SKM-1 (cell line): ENCODE measurements around the gene RPTOR.

Experiments
- DNase-seq: peaks from one replicate; lab custom pipeline; 2025; ENCODE audit not compliant: unreplicated experiment; lab: John Stamatoyannopoulos, UW

Gene RPTOR

GRCh38 chr17:80963812-80964543 lies 419.3 kb downstream of the RPTOR start:
- no peak for DNase-seq

- no peak for DNase-seq
Observed at GRCh38 chr17:80964544-80964856, 419.9 kb downstream of the RPTOR start.

GRCh38 chr17:80964859-80965580 lies 420.4 kb downstream of the RPTOR start:
- no peak for DNase-seq

GRCh38 chr17:80965606-80966005 lies 421.0 kb downstream of the RPTOR start:
- DNase-seq, result no peak

DNA sequence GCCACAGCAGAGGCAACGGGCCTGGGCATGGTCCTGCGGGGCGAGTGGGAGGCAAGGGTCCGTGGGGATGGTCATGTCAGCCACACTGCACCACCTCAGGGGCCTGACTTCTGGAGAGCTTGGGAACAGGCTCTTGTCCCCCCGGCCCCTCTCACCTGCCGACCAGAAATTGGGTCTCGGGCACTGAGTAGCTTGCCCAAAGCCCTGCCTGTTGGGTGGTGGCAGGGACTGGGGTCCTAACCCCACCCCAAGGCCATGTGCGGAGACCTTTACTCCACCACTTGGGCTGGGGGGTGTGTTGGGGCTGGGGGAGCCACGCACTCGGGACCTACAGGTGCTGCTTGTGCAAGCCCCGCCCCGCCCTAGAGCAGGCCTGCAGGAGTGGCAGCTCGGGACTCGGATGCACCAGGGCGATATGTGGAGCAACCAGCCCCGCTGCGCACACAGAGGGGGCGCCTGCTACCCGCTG lies 422.8 kb downstream of the RPTOR start:
- DNase-seq, result no peak

DNA sequence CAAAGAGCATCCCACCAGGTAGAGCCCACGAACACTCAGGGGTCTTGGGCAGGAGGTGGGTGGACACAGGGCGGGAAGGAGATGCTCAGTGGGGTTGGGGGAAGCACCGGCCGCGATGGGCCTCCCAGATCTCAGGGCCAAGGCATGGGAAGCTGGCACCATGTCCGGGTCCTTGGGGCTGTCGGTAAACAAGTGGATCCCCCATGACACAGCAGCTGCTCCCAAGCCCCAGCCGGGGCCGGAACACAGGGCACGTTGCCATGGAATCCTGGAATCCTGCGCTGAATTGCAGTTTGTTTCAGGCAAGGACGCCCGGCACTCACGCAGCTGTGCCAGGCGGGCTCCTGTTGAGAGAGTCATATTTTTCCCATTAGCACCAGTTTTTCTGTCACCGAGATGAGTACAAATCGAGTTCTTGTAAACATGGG lies 424.0 kb downstream of the RPTOR start:
- no peak for DNase-seq

GRCh38 chr17:80969030-80969673 lies 424.5 kb downstream of the RPTOR start:
- no peak for DNase-seq

DNA sequence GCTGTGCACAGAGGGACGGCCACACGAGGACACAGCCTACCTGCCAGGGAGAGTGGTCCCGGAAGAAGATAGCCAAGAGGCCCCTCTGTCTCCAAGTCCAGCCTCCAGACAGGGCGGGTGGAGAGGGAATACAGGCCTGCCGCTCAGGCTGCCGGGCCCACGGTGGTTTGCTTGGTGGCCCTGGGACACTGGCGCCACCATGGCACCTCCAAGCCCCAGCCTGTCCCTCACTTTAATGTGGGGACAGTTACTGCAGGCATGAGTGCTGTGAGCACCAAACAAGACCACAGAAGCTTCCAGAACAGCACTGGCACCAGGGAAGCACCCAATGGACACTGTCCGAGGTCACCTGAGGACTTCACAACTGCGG lies 425.0 kb downstream of the RPTOR start:
- DNase-seq, result no peak

GRCh38 chr17:80970044-80970761 lies 425.6 kb downstream of the RPTOR start:
- no peak for DNase-seq

- no peak for DNase-seq
Observed at GRCh38 chr17:80970762-80971703, 426.4 kb downstream of the RPTOR start.

GRCh38 chr17:80971704-80972304 lies 427.2 kb downstream of the RPTOR start:
- no peak for DNase-seq

GRCh38 chr17:80976701-80977100 lies 432.1 kb downstream of the RPTOR start:
- no peak for DNase-seq

DNA sequence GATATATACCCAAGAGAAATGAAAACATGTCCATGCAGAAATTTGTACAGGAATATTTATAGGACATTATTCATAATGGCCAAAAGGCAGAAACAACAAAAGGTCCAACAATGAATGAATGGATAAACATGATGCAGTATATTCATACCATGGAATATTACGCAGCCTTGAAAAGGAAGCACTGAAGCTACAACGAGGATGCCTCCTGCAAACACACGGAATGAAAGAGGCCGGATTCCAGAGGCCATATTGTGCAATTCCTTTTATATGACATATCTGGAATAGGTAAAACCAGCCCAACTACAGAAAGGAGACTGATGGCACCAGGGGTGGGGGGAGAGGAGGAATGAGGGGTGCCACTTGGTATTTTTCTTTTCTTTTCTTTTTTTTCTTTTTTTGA lies 432.5 kb downstream of the RPTOR start:
- DNase-seq, result no peak

- DNase-seq, result no peak
Observed at GRCh38 chr17:80978499-80979497, 434.2 kb downstream of the RPTOR start.

GRCh38 chr17:80979547-80980378 lies 435.1 kb downstream of the RPTOR start:
- no peak for DNase-seq

DNA sequence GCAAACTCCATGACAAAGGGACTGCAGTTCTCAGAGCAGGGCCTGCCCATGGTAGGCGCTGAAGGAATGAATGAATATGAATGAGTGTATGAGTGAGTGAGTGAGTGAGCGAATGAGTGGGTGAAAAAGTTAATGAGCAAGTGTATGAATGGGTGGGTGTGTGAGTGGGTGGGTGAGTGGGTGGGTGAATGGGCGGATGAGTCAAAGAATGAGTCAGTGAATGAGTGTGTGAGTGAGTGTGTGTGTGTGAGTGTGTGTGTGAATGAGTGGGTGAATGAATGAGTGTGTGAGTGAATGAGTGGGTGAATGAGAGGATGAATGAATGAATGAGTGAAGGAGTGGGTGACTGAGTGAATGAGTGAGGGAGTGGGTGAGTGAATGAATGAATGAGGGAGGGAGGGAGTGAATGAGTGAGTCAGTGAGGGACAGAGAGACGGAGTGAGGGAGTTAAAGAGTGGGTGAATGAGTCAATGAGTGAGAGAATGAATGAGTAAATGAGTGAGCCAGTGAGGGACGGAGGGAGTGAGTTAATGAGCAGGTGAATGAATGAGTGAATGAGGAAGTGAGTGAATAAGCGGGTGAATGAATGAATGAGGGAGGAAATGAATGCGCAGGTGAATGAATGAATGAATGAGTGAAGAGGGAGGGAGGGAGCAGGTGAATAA lies 435.9 kb downstream of the RPTOR start:
- no peak for DNase-seq
